HTR-8/SVneo (cell line): ENCODE data around the gene ADIPOQ.
"Not testable (repeated sequence)": the region's sequence is repeated elsewhere in the genome, so short reads cannot be mapped to it uniquely, and the experiment has no call there.

Experiments
- DNase-seq: peaks from one replicate; pipeline ENCODE4 v3.0.0; 2011; ENCODE audit warnings: low spot score, mixed read lengths; ENCODE audit not compliant: insufficient read length
- FAIRE-seq: peaks from 2 replicates; lab custom pipeline; 2011; peaks lifted over from hg19 to GRCh38; lab: Jason Lieb, UNC

Gene ADIPOQ

DNA sequence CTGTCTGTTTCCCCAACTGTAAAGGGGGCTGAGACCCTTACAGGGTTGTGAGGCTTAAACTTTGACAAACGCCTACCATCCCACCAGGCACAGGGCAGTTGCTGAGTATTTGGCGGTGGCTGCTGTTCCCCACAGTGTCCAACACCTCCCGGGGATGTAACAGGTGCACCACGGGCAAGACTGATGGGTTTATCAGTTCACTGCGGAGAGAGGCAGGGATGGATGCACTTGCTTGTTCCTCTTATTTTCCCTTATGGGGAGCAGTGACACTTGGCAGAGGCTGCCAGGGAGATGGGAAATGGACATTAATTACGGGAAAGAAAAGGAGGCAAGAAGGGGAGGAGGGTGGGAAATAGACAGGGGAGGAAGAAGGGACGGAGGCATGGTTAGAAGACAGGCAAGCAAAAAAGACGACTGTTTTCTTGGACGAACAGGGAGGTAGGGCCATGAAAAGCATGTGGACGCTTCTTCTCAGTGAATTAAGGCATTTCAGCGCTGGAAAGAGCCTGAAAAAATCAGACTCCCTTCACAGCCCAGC, 16.6 kb upstream of the ADIPOQ start:
- no peak for FAIRE-seq
- DNase-seq: no peak

DNA sequence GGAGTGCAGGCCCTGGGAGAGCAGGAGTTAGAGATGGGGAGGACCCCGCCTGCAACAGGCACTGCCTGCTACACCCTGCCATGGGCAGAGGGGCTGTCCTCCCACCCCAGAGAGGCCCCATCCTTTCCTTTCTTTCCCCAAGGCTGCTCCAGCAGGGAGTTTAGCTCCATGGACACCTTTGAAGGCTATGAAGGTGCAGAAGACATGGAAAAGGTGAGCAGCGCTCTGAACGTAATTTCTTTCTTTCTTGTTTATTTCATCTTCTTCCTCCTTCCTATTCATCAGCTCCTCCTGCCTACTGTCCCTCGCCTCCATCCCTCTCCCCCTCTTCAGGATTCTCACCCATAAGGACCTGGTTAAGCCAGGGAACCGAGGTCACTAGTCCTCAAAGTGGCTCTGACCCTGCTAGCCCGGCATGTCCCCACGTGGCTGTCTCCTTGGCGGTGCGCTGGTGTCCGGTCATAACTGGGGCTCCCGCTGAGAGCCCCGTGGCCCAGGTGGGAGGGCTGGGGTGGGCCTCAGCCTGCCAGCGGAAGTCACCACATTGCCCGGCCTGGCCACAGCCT, 16.0 kb upstream of the ADIPOQ start:
- DNase-seq: no peak
- FAIRE-seq: peak; percentile 44

DNA sequence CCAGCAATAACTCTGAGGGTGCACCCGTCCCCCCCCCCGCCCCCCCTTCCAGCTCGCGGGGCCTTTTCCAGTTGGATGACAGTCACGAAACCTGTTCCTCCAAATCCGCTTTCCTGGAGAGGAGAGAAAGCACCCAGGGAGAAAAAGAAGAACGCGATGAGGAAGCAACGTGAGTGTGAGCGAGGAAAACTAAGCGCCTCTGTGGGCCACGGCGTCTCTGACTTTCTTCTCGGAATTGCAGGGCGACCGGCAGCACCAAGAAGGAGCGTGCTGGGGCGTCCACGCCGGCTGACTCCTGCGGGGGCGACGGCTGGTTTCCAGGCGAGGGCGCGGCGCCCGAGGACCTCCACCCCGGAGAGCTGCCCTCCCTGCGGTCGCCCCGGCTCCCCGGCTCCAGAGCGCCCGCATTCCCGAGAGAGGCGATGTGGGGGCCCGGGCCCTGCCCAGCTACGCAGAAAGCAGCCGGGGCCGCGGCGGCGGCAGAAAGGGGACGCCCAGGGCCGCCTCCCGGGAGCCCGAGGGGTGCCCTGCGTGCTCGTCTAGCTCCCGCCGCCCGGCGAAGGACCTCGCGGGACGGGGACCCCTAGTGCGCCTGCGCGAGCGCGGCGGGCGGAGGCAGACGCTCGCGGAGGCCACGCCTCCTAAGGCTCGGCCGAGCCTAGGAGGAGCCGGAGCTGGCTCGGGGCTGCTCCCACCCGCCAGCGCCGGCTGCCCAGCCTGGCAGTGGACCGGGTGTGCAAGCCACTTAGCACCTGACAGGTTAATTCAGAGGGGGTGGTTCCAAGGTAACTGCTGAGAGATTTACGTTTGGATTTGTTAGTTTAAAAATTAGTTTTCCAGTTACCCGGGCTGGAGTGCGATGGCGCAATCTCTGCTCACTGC, 15.3 kb upstream of the ADIPOQ start:
- DNase-seq (peak; percentile 94), FAIRE-seq (peak; percentile 20)

DNA sequence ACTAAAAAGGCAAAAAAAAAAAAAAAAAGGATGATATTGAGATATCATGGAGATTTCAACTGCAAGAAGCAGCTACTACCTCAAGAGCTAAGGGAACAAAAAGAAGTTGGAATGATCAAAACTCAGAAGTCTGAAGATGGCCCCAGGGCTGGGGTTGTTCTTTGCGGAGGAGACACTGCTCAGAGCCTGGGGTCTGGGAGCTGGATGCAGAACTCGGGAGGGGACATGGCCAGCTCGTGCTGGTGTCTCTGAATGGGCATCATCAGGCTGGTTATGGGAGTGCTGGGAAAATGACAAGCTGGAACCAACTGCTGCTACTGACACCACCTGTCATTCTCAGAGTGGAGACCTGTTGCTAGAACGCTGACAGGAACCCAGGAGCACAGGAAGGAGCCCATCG, 14.2 kb upstream of the ADIPOQ start:
- FAIRE-seq (no peak), DNase-seq (no peak)

DNA sequence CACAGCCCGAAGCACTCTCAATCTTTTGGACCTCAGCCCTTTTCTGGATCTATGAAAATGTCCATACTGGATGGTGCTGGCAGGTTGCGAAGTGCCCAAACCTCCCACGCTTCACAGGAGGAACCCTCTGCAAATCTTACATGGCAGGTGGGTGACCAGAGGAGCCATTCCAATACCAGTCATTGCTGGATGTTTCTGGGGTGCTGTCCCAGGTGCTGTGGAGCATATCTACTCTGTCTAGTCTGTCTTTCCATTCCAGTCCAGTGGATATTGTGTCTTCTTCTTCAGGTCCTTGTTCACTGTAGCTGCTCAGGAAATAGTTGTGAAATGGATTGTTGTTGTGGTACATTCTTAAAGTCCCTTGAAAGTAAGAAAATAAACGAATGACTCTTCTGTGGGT, 10.7 kb upstream of the ADIPOQ start:
- FAIRE-seq (no peak), DNase-seq (no peak)

DNA sequence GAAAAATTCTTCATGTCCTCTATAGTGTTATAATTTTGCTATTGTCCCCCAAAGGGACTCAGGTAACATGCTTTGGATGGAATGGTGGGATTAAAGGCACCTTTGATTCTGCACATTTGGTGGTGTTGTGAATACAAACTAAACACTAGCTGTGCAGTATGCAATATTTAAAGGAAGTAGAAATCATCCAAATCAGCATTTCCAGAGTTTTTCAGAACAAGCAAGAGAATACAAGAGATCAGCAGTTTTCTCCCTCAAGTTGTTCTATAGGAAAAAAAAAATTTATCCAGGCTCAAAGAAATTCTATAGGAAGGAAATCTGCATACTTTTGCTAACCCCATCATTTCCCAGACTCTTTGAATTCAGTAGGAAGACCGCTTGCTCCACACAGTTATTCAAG, 10.2 kb upstream of the ADIPOQ start:
- DNase-seq (no peak), FAIRE-seq (no peak)

DNA sequence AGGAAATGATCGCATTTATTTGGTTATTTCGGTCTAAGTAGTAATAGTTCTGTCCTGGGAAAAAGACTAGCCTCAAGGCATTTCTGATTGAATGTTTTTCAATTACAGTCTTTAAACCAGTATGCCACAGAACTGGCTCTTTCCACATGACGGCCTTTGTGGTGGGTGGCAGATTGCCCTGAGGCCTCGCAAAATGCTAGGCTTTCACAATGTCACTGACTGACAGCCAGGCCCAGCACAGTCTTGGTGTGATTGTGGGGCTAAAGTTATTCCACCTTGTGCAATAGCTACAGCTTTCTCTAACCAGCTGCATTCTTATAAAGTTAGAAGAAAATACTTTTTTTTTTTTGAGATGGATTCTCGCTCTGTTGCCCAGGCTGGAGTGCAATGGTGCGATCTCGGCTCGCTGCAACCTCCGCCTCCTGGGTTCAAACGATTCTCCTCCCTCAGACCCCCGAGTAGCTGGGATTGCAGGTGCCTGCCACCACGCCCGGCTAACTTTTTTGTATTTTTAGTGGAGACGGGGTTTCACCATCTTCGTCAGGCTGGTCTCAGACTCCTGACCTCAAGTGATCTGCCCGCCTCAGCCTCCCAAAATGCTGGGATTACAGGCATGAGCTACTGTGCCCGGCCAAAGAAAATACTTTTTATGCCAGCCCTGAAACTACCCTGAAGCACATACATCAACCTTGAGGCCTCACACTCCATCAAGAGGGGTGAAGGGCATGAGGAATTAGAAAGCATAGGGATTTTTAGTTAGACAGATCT, 2.5 kb upstream of the ADIPOQ start:
- FAIRE-seq (no peak), DNase-seq (no peak)

DNA sequence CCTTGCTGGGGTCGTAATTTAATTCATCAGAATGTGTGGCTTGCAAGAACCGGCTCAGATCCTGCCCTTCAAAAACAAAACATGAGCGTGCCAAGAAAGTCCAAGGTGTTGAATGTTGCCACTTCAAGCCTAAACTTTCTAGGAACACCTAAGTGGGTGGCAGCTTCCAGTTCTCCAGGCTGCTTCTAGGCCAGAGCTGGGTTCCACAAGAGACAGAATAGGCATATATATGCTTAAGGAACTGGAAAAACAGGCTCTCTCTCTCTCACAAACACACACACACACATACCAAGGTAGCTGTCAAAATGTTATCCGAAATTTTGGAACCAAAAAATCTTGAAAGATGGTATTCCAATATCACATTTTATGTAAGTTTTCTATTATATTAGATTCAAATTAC, 890 bp upstream of the ADIPOQ start:
- no peak for DNase-seq
- FAIRE-seq: no peak

DNA sequence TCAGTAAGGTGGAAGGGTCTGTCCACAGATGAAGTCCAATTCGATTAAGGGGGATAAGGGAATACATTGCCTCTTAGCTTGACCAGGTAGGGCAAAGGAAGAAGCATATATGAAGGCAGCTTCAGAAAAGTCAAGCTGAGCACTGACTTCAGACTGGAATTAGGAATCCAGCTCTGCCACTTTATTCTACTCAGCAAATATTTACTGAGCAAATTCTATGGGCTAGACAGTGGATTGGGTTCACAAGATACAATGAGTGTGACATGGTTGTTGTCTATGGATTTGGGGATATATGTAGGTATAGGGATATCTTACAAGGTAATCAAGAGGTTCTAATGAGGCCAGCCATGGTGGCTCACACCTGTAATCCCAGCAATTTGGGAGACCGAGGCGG, 526 bp downstream of the ADIPOQ start:
- DNase-seq (no peak), FAIRE-seq (no peak)

DNA sequence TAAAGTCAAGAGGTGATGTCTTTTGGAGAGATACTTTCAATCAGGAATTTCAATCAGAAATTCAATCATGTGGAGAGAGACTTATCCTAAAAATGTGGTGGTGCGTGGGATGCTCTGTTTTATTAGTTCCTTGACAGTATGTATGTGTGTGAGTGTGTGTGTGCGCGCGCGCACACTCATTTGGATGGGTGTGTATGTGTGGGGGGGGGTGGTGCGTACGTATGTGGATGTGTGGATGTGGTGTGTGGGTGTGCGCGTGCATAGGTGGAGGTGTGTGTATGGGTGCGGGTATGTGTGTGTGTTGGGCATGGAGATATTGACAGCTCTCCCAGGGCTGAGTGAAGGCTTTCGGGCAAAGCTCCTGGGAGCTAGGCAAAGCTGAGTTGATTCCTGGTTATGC, 2.4 kb downstream of the ADIPOQ start:
- DNase-seq (no peak), FAIRE-seq (no peak)

DNA sequence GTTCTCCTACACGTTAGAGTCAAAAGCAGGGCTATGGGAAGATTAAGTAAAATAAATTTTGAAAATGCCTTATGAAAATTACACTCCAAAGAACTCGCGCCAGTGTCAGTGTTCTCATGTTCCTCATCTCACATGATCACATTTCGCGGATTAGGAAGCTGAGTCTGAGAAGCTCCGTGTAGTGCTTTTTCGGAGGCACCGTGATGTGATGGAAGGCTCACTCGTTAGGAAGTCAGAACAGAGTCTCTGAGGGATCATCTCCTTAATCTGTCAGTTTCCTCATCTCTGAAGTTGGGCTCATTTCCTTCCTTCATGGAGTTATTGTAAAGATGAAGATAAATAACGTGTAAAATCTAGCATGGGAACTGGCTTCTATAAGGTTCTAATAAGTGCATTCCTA, 3.2 kb downstream of the ADIPOQ start:
- FAIRE-seq (no peak), DNase-seq (no peak)

DNA sequence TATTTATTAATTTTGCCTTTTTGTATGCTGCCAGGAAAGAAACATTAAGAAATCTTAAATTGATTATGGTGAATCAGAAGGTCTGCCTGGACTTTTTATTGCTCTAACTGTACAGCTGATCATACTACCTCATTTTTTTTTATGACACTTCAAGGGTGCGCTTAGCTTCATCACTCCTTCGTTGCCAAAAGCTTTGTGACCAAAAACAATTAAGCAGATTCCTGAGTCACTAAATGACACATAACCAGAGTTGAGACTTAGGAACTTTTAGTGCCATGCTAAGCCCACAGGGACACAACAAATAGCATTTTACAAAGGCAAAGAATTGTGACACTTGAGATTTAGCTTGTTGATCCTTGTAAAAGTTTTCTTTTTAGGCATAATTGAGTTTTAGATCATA, 4.9 kb downstream of the ADIPOQ start:
- no peak for FAIRE-seq
- no peak for DNase-seq

DNA sequence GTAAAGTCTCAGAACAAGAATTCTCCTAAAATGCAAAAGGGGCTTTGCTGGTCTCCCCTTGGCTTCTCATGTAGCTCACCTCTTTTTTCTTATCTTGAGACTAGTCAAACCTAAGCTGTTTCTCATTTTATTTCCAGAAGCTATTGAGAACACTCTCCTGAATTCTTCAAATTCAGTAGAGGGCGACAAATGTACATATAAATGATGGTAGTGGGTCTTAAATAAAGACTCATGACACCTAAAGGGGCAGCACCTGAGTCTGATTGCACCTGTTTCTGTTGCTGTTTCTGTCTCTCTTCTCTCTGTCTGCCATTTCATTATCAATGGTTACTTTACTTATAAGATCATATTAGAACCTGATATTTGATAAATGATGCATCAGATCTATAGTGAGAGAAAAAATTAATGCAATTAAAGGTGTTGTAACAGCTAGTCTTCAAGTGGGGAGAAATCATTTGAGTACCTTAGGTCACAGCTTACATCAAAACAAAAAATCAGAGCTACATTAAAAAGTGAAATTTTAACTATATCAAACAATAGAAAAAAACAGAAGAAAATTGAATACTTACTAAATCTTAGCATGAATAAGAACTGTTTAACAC, 7.0 kb downstream of the ADIPOQ start:
- FAIRE-seq (no peak), DNase-seq (peak; percentile 24)

DNA sequence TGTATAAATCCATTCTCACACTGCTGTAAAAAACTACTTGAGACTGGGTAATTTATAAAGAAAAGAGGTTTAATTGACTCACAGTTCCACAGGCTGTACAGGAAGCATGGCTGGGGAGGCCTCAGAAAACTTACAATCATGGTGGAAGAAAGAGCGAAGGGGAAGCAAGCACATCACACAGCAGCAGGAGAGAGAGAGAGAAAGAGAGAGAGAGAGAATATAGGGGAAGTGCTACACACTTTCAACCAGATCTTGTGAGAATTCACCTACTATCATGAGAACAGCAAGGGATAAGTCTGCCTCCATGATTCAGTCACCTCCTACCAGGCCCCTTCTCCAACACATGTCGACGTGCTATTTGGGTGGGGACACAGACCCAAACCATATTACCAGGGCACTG, 9.3 kb downstream of the ADIPOQ start:
- DNase-seq, FAIRE-seq: not testable (repeated sequence)

DNA sequence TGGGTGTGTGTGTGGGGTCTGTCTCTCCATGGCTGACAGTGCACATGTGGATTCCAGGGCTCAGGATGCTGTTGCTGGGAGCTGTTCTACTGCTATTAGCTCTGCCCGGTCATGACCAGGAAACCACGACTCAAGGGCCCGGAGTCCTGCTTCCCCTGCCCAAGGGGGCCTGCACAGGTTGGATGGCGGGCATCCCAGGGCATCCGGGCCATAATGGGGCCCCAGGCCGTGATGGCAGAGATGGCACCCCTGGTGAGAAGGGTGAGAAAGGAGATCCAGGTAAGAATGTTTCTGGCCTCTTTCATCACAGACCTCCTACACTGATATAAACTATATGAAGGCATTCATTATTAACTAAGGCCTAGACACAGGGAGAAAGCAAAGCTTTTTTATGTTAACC, 10.5 kb downstream of the ADIPOQ start:
- no peak for DNase-seq
- FAIRE-seq: no peak

DNA sequence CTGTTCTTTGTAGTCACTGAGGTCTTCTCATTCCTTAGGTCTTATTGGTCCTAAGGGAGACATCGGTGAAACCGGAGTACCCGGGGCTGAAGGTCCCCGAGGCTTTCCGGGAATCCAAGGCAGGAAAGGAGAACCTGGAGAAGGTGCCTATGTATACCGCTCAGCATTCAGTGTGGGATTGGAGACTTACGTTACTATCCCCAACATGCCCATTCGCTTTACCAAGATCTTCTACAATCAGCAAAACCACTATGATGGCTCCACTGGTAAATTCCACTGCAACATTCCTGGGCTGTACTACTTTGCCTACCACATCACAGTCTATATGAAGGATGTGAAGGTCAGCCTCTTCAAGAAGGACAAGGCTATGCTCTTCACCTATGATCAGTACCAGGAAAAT, 11.6 kb downstream of the ADIPOQ start:
- DNase-seq: no peak
- no peak for FAIRE-seq

DNA sequence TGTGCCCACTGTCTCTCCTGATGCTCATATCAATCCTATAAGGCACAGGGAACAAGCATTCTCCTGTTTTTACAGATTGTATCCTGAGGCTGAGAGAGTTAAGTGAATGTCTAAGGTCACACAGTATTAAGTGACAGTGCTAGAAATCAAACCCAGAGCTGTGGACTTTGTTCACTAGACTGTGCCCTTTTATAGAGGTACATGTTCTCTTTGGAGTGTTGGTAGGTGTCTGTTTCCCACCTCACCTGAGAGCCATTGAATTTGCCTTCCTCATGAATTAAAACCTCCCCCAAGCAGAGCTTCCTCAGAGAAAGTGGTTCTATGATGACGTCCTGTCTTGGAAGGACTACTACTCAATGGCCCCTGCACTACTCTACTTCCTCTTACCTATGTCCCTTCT, 12.4 kb downstream of the ADIPOQ start:
- DNase-seq (no peak), FAIRE-seq (no peak)

DNA sequence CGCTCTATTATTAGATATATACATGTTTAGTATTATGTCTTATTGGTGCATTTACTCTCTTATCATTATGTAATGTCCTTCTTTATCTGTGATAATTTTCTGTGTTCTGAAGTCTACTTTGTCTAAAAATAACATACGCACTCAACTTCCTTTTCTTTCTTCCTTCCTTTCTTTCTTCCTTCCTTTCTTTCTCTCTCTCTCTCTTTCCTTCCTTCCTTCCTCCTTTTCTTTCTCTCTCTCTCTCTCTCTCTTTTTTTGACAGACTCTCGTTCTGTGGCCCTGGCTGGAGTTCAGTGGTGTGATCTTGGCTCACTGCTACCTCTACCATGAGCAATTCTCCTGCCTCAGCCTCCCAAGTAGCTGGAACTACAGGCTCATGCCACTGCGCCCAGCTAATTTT, 15.2 kb downstream of the ADIPOQ start:
- FAIRE-seq (no peak), DNase-seq (no peak)

DNA sequence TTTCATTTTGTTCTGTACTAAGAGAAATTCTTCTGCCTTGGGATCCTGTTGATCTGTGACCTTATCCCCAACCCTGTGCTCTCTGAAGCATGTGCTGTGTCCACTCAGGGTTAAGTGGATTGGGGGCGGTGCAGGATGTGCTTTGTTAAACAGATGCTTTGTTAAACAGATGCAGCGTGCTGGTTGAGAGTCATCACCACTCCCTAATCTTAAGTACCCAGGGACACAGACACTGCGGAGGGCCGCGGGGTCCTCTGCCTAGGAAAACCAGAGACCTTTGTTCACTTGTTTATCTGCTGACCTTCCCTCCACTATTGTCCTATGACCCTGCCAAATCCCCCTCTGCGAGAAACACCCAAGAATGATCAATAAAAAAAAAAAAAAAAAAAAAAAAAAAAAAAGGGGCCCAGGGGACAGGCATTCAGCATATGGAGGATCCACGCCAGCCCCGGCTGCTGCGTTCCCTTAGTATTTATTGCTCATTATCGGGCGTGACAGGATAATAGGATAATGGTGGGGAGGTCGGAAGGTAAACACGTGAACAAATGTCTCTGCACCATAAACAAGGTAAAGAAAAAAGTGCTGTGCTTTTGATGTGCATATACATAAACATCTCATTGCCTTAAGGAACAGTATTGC, 22.8 kb downstream of the ADIPOQ start:
- DNase-seq, FAIRE-seq: not testable (repeated sequence)

DNA sequence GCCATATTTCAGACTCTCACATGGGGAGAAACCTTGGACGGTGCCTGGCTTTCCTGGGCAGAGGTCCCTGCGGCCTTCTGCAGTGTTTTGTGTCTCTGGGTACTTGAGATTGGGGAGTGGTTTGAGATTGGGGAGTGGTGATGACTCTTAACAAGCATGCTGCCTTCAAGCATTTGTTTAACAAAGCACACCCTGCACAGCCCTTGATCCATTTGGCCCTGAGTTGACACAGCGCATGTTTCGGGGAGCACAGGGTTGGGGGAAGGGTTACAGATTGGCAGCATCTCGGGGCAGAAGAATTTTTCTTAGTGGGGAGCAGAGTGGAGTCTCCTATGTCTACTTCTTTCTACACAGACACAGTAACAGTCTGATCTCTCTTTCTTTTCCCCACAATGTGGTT, 23.6 kb downstream of the ADIPOQ start:
- not testable (repeated sequence) for DNase-seq, FAIRE-seq
